Measurements from ENCODE around the gene PDIA2. TPM values are rescaled to one million over a fixed set of nuclear protein-coding genes. Genes with fewer than 3 reads are reported as not detected.
A peak's percentile ranks its signal among the peaks of the same experiment; 100 is the strongest.

Gene PDIA2, protein sequence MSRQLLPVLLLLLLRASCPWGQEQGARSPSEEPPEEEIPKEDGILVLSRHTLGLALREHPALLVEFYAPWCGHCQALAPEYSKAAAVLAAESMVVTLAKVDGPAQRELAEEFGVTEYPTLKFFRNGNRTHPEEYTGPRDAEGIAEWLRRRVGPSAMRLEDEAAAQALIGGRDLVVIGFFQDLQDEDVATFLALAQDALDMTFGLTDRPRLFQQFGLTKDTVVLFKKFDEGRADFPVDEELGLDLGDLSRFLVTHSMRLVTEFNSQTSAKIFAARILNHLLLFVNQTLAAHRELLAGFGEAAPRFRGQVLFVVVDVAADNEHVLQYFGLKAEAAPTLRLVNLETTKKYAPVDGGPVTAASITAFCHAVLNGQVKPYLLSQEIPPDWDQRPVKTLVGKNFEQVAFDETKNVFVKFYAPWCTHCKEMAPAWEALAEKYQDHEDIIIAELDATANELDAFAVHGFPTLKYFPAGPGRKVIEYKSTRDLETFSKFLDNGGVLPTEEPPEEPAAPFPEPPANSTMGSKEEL
- not detected for total RNA-seq
- polyA plus RNA-seq (2013, experiment 1 of 2), result not detected
- 0.10 TPM for polyA plus RNA-seq (2013, experiment 2 of 2)
- 0 to 0.42 (median 0) reads per million in 172 experiments for total RNA-seq

DNA sequence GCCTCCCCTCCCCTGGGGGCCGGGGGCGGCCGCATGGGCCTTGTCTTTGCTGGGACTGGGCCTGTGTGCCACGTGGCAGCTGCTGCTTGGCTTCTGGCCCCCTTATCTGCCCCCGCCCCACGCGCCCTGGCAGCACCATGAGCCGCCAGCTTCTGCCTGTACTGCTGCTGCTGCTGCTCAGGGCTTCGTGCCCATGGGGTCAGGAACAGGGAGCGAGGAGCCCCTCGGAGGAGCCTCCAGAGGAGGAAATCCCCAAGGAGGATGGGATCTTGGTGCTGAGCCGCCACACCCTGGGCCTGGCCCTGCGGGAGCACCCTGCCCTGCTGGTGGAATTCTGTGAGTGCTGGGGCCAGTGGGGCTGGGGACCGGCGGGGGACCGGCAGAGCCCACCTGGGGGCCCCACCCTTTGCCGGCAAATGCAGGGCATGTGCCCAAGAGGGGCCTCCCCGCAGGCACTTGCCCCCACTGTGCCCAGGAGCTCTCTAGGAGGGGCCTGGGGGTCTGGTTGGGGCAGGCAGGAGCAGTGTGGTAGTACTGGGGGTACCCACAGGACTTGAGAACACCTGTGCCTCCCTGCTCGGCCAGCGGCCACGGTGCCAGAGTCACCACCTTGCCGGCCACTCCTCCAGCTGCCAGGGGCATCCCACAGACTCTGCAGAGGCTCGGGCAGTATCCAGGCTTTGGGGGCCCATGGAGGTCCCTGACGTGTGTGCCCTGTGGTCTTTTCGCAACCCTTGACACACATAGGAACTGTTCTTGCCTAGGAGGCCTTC lies at the start of gene PDIA2:
Gene PDIA2, plus strand, starts transcription at position 132 of the 773 bp plus-strand sequence. Its CDS starts 6 bp downstream, at position 138.
- Mint-ChIP-seq H3K4me3 (no peak within 1 kb of the TSS), H3K27me3 (peaks cover 12% of the 10 kb centered on the region), H3K4me1 (ENCODE audit: low read depth) (peaks cover 7% of the 10 kb centered on the region), H3K27ac (no peak within 1 kb of the TSS), H3K9me3 (no peaks in the 10 kb centered on the region), H3K36me3 (ENCODE audit: low read depth) (peaks cover 17% of the 10 kb centered on the region)
- peaks cover 0 to 30% of the 10 kb centered on the region in 2 experiments for H3K9me3 ChIP-seq (ENCODE audit: control insufficient read depth in 1 of 2, insufficient read depth in 1 of 2, low read length in 2 of 2)
- ATAC-seq (ENCODE audit: poor library complexity), result no peak
- intact Hi-C loops (cut with DNase I, micrococcal nuclease), result no loop called here
- POLR2A ChIA-PET, result no interaction called here
- TF ChIP-seq, protein P1, sequence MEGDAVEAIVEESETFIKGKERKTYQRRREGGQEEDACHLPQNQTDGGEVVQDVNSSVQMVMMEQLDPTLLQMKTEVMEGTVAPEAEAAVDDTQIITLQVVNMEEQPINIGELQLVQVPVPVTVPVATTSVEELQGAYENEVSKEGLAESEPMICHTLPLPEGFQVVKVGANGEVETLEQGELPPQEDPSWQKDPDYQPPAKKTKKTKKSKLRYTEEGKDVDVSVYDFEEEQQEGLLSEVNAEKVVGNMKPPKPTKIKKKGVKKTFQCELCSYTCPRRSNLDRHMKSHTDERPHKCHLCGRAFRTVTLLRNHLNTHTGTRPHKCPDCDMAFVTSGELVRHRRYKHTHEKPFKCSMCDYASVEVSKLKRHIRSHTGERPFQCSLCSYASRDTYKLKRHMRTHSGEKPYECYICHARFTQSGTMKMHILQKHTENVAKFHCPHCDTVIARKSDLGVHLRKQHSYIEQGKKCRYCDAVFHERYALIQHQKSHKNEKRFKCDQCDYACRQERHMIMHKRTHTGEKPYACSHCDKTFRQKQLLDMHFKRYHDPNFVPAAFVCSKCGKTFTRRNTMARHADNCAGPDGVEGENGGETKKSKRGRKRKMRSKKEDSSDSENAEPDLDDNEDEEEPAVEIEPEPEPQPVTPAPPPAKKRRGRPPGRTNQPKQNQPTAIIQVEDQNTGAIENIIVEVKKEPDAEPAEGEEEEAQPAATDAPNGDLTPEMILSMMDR (IDR thresholded peaks at IDR 0.05), result no peak
- H3K27me3 ChIP-seq (ENCODE audit: control insufficient read depth in 1 of 2, insufficient read depth in 2 of 2, low read length in 2 of 2), result peaks cover 10 to 11% of the 10 kb centered on the region in 2 experiments
- no peak for DNase-seq
- no peak within 1 kb of the TSS for H3K4me3 ChIP-seq (ENCODE audit: low read length)
- no peak within 1 kb of the TSS for H3K27ac ChIP-seq (ENCODE audit: low read depth in 1 of 2, low read length in 2 of 2)
- H3K4me1 ChIP-seq (ENCODE audit: insufficient read depth, low read length), result peaks cover 28% of the 10 kb centered on the region
- H3K36me3 ChIP-seq (ENCODE audit: insufficient read depth, low read length), result peaks cover 8% of the 10 kb centered on the region
- CTCF ChIA-PET, result no interaction called here

- no peaks in the 10 kb centered on the region for H3K36me3 ChIP-seq (ENCODE audit: insufficient read depth, low read length)
- intact Hi-C loops (cut with DNase I, micrococcal nuclease), result loop anchor here (1.0 to 2.0 kb wide), 4 partner anchors 96 to 181 kb away; partner anchors contain the start of genes AXIN1 (in 2 of the 2), NPRL3 (in 1 of the 2), POLR3K (in 1 of the 2) and SNRNP25 (in 1 of the 2)
- peaks cover 20% of the 10 kb centered on the region for H3K4me1 ChIP-seq (ENCODE audit: insufficient read depth, low read length)
- H3K36me3 Mint-ChIP-seq (ENCODE audit: low read depth), result peaks cover 8% of the 10 kb centered on the region
- TF ChIP-seq, protein P1 (IDR thresholded peaks at IDR 0.05), result peak; percentile 63
- H3K4me1 Mint-ChIP-seq (ENCODE audit: low read depth), result peaks cover 17% of the 10 kb centered on the region
- H3K4me3 ChIP-seq (ENCODE audit: low read length), result peak within 1 kb of the TSS; percentile 62
- CTCF ChIA-PET, result interaction anchor here (0.6 to 1.3 kb wide), 16 partner anchors 11 to 169 kb away, joined by 3 to 8 read pairs (median 3); partner anchors contain the start of genes AXIN1 and MRPL28
- no peaks in the 10 kb centered on the region for H3K9me3 Mint-ChIP-seq
- POLR2A ChIA-PET, result interaction anchor here (0.6 to 2.2 kb wide), 12 partner anchors 10 to 401 kb away, joined by 3 to 29 read pairs (median 4); partner anchors contain the start of genes AXIN1, DECR2, METTL26 and MRPL28
- DNase-seq (peak; percentile 88 to 99 (median 94)), ATAC-seq (ENCODE audit: poor library complexity) (peak; percentile 87)
- H3K27ac Mint-ChIP-seq, result peak within 1 kb of the TSS; percentile 100
- peak within 1 kb of the TSS; percentile 98 for H3K27ac ChIP-seq (ENCODE audit: low read depth in 1 of 2, low read length in 2 of 2)
- no peaks in the 10 kb centered on the region for H3K27me3 ChIP-seq (ENCODE audit: control insufficient read depth in 1 of 2, insufficient read depth in 2 of 2, low read length in 2 of 2)
- H3K9me3 ChIP-seq (ENCODE audit: control insufficient read depth in 1 of 2, insufficient read depth in 1 of 2, low read length in 2 of 2), result no peaks in the 10 kb centered on the region
- no peaks in the 10 kb centered on the region for H3K27me3 Mint-ChIP-seq
- H3K4me3 Mint-ChIP-seq, result peak within 1 kb of the TSS; percentile 93
These were observed 48.3 kb upstream of the PDIA2 start, which contains the start of gene FAM234A for GRCh38 chr16:234468-235305. Gene FAM234A (plus strand): TSS chr16:234821. CDS start chr16:254414, 19,593 bp downstream.

Measured in CD4-positive, alpha-beta T cell (primary cell).